GM19035 (cell line): ENCODE data around the gene RNF39.
"Not testable (repeated sequence)": the region's sequence is repeated elsewhere in the genome, so short reads cannot be mapped to it uniquely, and the experiment has no call there.

ENCODE experiments used
- ATAC-seq: cut with Tn5 transposase; IDR thresholded peaks from one replicate; pipeline ENCODE4 v1.9.1; 2021; ENCODE audit not compliant: unreplicated experiment

RNF39 gene

GRCh38 chr6:30062471-30063178 is 12.9 kb downstream of the RNF39 start:
- no peak for ATAC-seq

- no peak for ATAC-seq
Measured at GRCh38 chr6:30061858-30062458, 13.6 kb downstream of the RNF39 start.

DNA sequence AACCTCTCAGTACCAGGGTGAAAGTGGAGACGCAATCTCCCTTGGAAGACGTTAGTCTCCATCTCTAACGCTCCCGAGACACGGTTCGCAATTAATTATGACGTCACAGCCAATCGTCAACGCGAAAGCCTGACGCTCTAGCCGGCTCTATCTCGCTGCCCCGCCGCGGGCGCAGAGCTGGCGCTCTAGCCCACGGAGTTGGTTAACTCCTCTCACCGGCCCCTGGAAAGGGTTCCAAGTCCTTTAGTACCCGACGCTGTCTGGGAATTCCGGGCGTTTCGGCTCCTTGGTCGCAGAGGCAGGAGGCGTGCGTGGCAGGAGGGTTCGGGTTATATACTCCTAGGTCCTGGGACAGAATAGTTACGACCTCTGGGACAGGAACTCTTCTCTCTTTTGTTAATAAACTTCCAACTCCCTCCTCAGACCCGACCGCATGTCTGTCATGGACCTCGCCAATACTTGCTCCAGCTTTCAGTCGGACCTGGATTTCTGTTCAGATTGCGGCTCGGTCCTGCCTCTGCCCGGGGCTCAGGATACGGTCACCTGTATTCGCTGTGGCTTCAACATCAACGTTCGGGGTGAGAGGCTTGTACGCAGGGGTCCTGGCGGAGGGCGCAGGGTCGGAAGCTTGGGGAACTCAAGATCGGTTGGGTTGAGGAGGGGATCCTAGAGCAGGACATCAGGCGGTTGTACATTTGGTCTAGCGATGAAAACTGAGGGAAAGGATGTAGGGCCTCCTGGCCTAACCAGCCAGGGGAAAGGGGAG is 14.3 kb downstream of the RNF39 start, which contains the start of gene POLR1H:
POLR1H (plus strand) TSS at position 174 of the 766 bp plus-strand sequence; CDS start at position 434, 260 bp downstream.
- peak; percentile 92 for ATAC-seq

DNA sequence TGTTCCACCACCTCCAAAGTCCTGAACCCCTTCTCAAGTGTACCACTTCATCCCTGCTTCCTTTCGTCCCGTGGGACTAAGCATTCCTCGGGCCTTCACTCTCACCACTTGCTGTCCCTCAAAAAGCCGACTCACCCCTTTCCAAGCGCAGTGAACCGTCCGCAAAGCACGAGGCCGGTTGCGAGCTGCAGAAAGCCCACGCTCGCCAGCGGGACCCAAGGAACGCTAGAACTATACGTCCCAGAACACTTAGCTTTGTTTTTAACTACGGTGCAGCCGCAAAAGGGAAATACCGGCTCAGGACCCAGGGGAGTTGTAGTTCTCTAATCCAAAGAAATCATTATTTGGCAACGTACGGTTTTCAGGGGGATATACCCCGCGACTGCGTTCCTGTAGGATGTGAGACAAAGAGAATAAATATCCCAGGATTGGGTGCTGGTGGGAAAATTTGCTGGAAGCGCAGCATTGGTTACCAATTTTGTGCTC is 14.9 kb downstream of the RNF39 start:
- ATAC-seq, result peak; percentile 19

- no peak for ATAC-seq
Measured at GRCh38 chr6:30055513-30055912, 20.1 kb downstream of the RNF39 start.

DNA sequence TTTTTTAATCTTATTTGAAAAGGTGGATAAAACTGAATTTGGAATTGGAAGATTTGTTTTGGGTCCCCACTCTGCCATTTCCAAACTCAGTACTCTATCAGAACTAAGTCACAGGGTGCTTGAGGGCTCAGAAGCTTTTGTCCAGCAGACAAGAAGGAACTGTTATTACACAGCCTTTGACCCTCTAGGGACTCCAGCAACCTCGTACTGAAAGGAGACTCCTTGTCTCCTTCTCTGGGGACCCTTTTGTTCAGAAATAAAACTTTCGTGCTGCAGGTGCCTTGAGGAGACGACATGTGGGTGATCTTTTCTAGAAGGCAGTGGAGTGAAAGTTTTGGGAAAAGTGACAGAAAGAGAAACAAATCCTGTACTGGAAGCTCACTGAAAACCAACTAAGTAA is 21.9 kb downstream of the RNF39 start:
- ATAC-seq, result no peak

DNA sequence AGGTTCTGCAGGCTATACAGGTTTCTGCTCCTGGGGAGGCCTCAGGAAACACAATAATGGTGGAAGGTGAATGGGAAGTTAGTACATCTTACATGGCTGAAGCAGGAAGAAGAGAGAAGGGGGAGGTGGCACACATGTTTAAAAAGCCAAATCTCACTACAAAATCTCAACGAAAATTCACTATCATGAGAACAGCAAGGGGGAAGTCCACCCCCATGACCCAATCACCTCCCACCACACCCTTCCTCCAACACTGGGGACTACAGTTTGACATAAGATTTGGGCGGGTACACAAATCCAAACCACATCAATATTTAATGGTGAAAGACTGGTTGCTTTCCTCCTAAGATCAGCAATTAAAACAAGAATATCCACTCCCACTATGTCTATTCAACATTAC is 28.3 kb downstream of the RNF39 start:
- no peak for ATAC-seq

- no peak for ATAC-seq
Measured at GRCh38 chr6:30044630-30045029, 30.9 kb downstream of the RNF39 start.

- no peak for ATAC-seq
Measured at GRCh38 chr6:30043744-30044143, 31.8 kb downstream of the RNF39 start.

DNA sequence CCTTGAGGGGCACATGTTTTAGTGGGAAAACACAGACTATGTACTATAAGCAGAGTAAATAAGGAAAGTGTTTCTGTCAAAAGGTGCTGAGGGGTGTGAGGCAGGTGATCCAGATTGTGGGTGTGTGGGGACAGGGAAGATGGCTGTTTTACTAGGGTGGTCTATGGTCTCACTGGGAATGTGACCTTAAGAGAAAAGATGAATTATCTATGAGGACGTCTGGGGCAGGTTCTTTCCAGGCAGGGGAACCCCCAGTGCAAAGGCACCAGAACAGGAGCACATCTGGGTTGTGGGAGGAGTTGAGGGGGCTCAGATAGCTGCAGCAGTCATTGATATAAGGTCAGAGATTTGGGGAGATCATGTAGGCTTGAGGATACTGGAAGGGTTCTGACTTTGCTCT is 32.7 kb downstream of the RNF39 start:
- ATAC-seq, result no peak

DNA sequence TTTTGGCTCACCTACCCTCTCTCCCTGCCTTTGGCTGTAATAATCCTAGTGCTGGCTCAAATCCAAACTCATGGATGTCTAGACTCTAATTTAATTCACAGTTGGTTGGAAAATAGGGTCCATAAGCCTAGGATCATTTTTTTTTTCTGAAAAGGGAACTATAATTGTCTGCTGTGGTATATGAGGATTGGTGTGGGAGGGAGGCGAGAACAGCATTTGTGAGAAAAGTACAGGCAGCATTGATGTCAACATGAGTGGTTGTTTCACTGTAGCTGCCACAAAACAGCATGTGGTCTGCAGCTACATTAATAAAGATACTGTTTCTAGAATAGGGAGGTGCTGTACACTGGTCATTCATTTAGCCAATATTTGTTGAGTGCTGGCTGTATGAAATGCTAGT is 33.1 kb downstream of the RNF39 start:
- no peak for ATAC-seq

DNA sequence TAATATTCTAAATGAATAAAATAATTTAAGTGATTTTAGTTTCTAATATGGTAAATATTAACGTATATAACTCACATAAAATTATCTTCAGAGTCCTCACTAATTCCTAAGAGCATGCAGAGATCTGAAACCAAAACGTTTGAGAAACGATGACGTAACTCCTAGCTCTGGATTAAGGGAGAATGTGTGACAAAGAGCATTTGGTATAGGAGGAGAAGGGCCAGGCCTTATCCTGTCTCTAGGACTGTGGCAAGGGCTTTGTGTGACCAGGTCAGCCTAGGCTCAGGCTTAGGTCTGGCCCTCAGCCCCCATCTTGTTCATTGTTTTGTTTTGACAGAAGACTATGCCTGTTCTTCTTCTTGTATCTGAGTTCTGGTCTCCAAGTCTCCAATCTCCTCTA is 33.7 kb downstream of the RNF39 start:
- ATAC-seq, result no peak

- ATAC-seq, result no peak
Measured at GRCh38 chr6:30041221-30041620, 34.3 kb downstream of the RNF39 start.

GRCh38 chr6:30037182-30037788 is 38.3 kb downstream of the RNF39 start:
- ATAC-seq, result no peak

DNA sequence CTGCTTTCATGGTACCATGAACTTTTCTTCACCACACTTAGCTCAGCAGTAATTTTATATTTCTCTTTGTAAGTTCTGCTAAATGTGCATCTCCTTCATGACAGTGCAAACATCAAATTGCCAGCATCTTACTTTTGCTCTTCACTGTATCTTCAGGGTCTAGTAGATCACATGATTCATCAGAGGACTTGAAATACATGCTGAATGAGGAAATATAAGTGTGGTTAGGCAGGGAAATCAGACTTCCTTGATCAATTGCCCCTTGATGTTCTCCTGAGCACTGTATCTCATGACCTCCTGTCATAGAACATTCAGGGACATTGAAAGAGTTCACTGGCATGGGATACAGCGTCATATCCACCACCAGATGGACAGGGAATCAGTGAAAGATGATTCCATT is 39.8 kb downstream of the RNF39 start:
- no peak for ATAC-seq

DNA sequence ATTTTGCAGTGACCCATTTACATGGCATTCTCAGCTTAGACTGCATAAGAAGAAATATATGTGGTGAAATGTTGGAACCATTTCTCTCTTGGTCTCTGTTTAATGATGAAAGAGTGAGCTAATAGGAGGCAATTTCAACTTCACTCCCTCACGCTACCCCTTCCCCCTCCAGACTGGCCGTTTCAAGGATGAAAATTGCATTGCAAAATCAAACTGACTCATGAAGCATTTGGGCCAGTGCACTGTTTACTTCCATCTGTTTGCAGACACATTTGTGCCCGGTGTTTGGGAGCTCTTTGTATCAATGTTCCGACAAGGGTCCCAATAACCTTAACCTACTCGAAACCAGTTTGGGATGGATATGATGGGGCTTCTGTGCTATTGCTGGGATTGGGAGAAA is 42.1 kb downstream of the RNF39 start:
- not testable (repeated sequence) for ATAC-seq

DNA sequence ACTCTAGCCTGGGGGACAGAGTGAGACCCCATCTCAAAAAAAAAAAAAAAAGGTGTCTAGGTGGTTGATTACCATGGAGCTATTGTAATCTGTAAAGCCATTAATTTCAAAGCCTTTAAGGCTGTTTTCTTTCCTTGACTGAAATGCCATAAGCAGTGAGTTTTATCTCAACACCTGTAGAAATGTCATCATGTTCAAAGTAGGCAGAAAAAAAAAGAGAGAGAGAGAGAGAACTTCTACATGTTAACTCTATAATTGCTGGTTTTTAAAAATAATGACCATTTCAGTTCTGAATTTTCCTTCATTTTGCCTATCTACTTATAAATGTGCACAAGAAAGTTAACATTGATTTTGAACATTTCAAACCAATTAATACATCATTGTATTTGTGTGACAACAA is 44.2 kb downstream of the RNF39 start:
- no peak for ATAC-seq

DNA sequence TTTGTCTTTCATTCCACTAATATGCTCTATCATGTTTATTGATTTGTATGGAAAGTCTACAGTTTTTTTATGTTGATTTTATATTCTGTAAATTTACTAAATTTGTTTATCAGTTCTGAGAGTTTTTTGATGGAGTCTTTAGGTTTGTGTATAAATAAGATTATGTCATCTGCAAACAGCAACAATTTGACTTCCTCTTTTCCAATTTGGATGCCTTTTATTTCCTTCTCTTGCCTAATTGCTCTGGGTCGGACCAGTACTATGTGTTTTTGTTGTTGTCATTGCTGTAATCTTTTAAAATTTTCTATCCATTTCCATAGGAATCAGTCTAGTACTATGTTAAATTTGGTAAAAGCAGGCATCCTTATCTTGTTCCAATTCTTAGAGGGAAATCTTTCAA is 46.0 kb downstream of the RNF39 start:
- ATAC-seq, result no peak

GRCh38 chr6:30025186-30025585 is 50.4 kb downstream of the RNF39 start:
- ATAC-seq, result no peak

DNA sequence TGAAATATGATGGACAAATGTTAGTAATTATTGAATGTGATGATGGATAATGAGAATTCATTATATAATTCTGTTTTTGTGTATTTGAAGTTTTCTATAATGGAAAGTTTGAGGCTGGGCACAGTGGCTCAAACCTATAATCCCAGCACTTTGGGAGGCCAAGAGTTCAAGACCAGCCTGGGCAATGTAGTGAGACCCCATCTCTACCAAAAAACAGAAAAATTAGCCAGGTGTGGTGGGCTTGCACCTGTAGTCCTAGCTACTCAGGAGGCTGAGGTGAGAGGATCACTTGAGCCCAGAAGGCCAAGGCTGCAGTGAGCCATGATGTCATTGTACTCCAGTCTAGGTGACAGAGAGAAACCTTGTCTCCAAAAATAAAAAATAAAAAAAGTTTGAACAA is 52.9 kb downstream of the RNF39 start:
- not testable (repeated sequence) for ATAC-seq

DNA sequence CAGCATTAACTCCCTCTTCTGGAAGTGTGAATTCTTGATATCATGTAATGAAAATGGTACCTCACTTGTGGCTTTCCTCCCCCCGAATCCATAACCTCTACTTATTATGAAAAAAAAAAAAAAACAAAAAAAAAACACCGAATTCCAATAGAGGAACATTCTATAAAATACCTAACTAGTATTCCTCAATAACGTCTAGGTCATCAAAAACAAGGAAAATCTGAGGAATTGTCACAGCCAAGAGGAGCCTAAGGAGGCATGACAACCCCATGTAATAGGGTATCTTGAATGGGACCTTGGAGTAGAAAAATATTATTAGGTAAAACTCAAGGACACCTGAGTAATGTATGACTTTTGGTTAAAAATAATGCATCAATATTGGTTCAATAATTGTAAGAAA is 53.4 kb downstream of the RNF39 start:
- no peak for ATAC-seq
